ENCODE results near the gene GFOD1. TPM values are rescaled to one million over a fixed set of nuclear protein-coding genes. Genes with fewer than 3 reads are reported as not detected.

Gene GFOD1
- total and polyA plus RNA-seq, 2 of the 4 experiments (the other 2 are of a cell fraction) = 1.8 to 3.4 TPM

- no peak overlapping the region for H2AFZ ChIP-seq (replicated peaks; ENCODE audit: low read length, poor library complexity)
- CTCF ChIA-PET = no interaction called here
- no peak overlapping the region for H3K23ac ChIP-seq (ENCODE audit: low read depth, low read length)
- no peaks in the 10 kb centered on the region for H3K9me3 ChIP-seq (ENCODE audit: control insufficient read depth, insufficient read depth, low read length)
- dilution Hi-C loops (cut with HindIII; ENCODE audit: low sequenced_read_pairs, unreplicated experiment) = no loop called here
- H2AK9ac ChIP-seq (replicated peaks; ENCODE audit: low read depth, low read length, poor library complexity) = no peak overlapping the region
- H3K4ac ChIP-seq (ENCODE audit: low read depth, low read length) = no peak overlapping the region
- H2BK15ac ChIP-seq (ENCODE audit: low read depth, low read length) = no peak overlapping the region
- in situ Hi-C loops (cut with MboI; ENCODE audit: low sequenced_read_pairs) = no loop called here
- TF ChIP-seq RCOR1 (IDR thresholded peaks at IDR 0.05; ENCODE audit: insufficient replicate concordance, low read length) (no peak), MXI1 (IDR thresholded peaks at IDR 0.05; ENCODE audit: borderline replicate concordance, low read depth, low read length) (no peak), MAZ (IDR thresholded peaks at IDR 0.05; ENCODE audit: borderline replicate concordance, low read depth, low read length) (no peak), SMC3 (IDR thresholded peaks at IDR 0.05; ENCODE audit: low read depth, low read length) (no peak), CEBPB (IDR thresholded peaks at IDR 0.05; ENCODE audit: low read depth, low read length) (no peak), POLR2A (IDR thresholded peaks at IDR 0.05; ENCODE audit: low read depth, low read length) (no peak), USF2 (IDR thresholded peaks at IDR 0.05; ENCODE audit: low read depth, low read length) (no peak), ELK1 (IDR thresholded peaks at IDR 0.05; ENCODE audit: borderline replicate concordance, low read depth, low read length) (no peak), CHD1 (IDR thresholded peaks at IDR 0.05; ENCODE audit: low read depth, low read length) (no peak), RAD21 (IDR thresholded peaks at IDR 0.05; ENCODE audit: low read length) (no peak), MAFK (IDR thresholded peaks at IDR 0.05; ENCODE audit: low read depth, low read length) (no peak), CTCF (conservative IDR thresholded peaks at IDR 0.05; ENCODE audit: low read depth, low read length) (no peak)
- no peak overlapping the region for H3K56ac ChIP-seq (ENCODE audit: extremely low read depth, insufficient read depth, low read length)
- H3K9me1 ChIP-seq (ENCODE audit: insufficient read depth, low read length) = no peaks in the 10 kb centered on the region
- H4K20me1 ChIP-seq (ENCODE audit: insufficient read depth, low read length) = no peaks in the 10 kb centered on the region
- no peak for DNase-seq
- no peak overlapping the region for H4K5ac ChIP-seq (ENCODE audit: low read depth, low read length)
- no peak overlapping the region for H3K4me3 ChIP-seq (ENCODE audit: insufficient read depth, low read depth, low read length)
- no peak overlapping the region for H2BK5ac ChIP-seq (ENCODE audit: low read depth, low read length, poor library complexity, severe bottlenecking)
- no peaks in the 10 kb centered on the region for H3K79me1 ChIP-seq (ENCODE audit: low read depth in 1 of 2, low read length in 2 of 2)
- no peak overlapping the region for H2BK20ac ChIP-seq (ENCODE audit: low read depth, low read length)
- H4K91ac ChIP-seq (ENCODE audit: insufficient read depth, low read depth, low read length) = no peak overlapping the region
- no peak overlapping the region for H3K9ac ChIP-seq (ENCODE audit: low read depth, low read length)
- H3K14ac ChIP-seq (replicated peaks; ENCODE audit: low read depth, low read length) = no peak overlapping the region
- no peak overlapping the region for H3K27ac ChIP-seq (ENCODE audit: insufficient read depth, low read length)
- H2BK120ac ChIP-seq (ENCODE audit: low read depth, low read length) = no peak overlapping the region
- H3K27me3 ChIP-seq (ENCODE audit: control insufficient read depth, insufficient read depth, low read length) = no peaks in the 10 kb centered on the region; the same call in 1 of the 2 replicates
- WGBS, 2 experiments (ENCODE audit: extremely low coverage in 2 of 2, insufficient read length in 1 of 2) = 80% methylated on average over 1 of the region's 7 CpGs; no CpG with 5 or more reads in 1 of the 2 experiments
- H4K8ac ChIP-seq (ENCODE audit: low read depth in 2 of 2, low read length in 2 of 2) = no peak overlapping the region
- no peak overlapping the region for H3K4me2 ChIP-seq (ENCODE audit: low read depth, low read length)
- H2AK5ac ChIP-seq (ENCODE audit: low read depth, low read length) = no peak overlapping the region
- no peak for ATAC-seq (ENCODE audit: low read depth)
- BruUV-seq (replicated peaks) = no TSS peak
- intact Hi-C loops (cut with micrococcal nuclease) = no loop called here
- H3K18ac ChIP-seq (ENCODE audit: low read depth, low read length) = no peak overlapping the region
- no peaks in the 10 kb centered on the region; the same call in 1 of the 2 replicates for H3K4me1 ChIP-seq (ENCODE audit: control insufficient read depth, insufficient read depth, low read length)
- POLR2A ChIA-PET (ENCODE audit: unreplicated experiment) = no interaction called here
- H3K36me3 ChIP-seq (ENCODE audit: control insufficient read depth, insufficient read depth, low read length) = no peaks in the 10 kb centered on the region
These were observed 17.9 kb upstream of the GFOD1 start for GRCh38 chr6:13505345-13505734.
